ENCODE data around the gene EYS. TPM values are rescaled to one million over a fixed set of nuclear protein-coding genes. Genes with fewer than 3 reads are reported as not detected.
A peak's percentile ranks its signal among the peaks of the same experiment; 100 is the strongest.

The EYS gene
- total and polyA plus RNA-seq, 8 donors: 0.55 to 0.58 TPM; not detected in 6

- Histone ChIP-seq H3K4me3 (no peak overlapping the region), H3K4me1 (no peaks in the 10 kb centered on the region), H3K27me3 (no peaks in the 10 kb centered on the region), H3K27ac (no peak overlapping the region), H3K9me3 (no peaks in the 10 kb centered on the region), H3K36me3 (no peaks in the 10 kb centered on the region)
- 86 to 89% (median 88%) methylated on average over 8 of the region's 8 CpGs for WGBS, 5 donors
- intact Hi-C loops (cut with DNase I; ENCODE audit: low total_unique reads): no loop called here
- TF ChIP-seq POLR2A (IDR thresholded peaks at IDR 0.05) (no peak), EP300 (IDR thresholded peaks at IDR 0.05) (no peak), POLR2AphosphoS5 (IDR thresholded peaks at IDR 0.05) (no peak), CTCF (IDR thresholded peaks at IDR 0.05) (no peak)
- no peak for DNase-seq
Observed at GRCh38 chr6:64186592-64186991, 1520.4 kb downstream of the EYS start.

GRCh38 chr6:64185621-64186020 lies 1521.4 kb downstream of the EYS start:
- TF ChIP-seq POLR2AphosphoS5 (IDR thresholded peaks at IDR 0.05): no peak
- no peak for TF ChIP-seq EP300 (IDR thresholded peaks at IDR 0.05)
- no peak for TF ChIP-seq CTCF (IDR thresholded peaks at IDR 0.05)
- no peak for TF ChIP-seq POLR2A (IDR thresholded peaks at IDR 0.05)
- intact Hi-C loops (cut with DNase I; ENCODE audit: low total_unique reads): no loop called here

GRCh38 chr6:64175296-64175695 lies 1531.7 kb downstream of the EYS start:
- Histone ChIP-seq H3K27ac (no peak overlapping the region), H3K36me3 (no peaks in the 10 kb centered on the region), H3K27me3 (no peaks in the 10 kb centered on the region), H3K4me3 (no peak overlapping the region), H3K9me3 (no peaks in the 10 kb centered on the region), H3K4me1 (no peaks in the 10 kb centered on the region)
- intact Hi-C loops (cut with DNase I; ENCODE audit: low total_unique reads): no loop called here
- TF ChIP-seq CTCF (IDR thresholded peaks at IDR 0.05) (no peak), POLR2AphosphoS5 (IDR thresholded peaks at IDR 0.05) (no peak)
- no peak for DNase-seq
- WGBS, 5 donors: 46 to 78% (median 60%) methylated on average over 5 of the region's 5 CpGs

More at GRCh38 chr6:64185621-64186020, 1521.4 kb downstream of the EYS start:
- Histone ChIP-seq H3K27me3 (no peaks in the 10 kb centered on the region), H3K36me3 (no peaks in the 10 kb centered on the region), H3K27ac (no peak overlapping the region), H3K4me1 (no peaks in the 10 kb centered on the region), H3K9me3 (no peaks in the 10 kb centered on the region), H3K4me3 (no peak overlapping the region)
- 81 to 86% (median 85%) methylated on average over 5 of the region's 5 CpGs for WGBS, 5 donors
- DNase-seq: no peak

- Histone ChIP-seq H3K9me3 (no peaks in the 10 kb centered on the region), H3K4me1 (no peaks in the 10 kb centered on the region), H3K27me3 (no peaks in the 10 kb centered on the region), H3K36me3 (no peaks in the 10 kb centered on the region), H3K4me3 (no peak overlapping the region), H3K27ac (no peak overlapping the region)
- WGBS, 5 donors: 48 to 72% (median 54%) methylated on average over 3 of the region's 3 CpGs
- TF ChIP-seq CTCF (IDR thresholded peaks at IDR 0.05) (no peak), POLR2AphosphoS5 (IDR thresholded peaks at IDR 0.05) (no peak), POLR2A (IDR thresholded peaks at IDR 0.05) (no peak), EP300 (IDR thresholded peaks at IDR 0.05) (no peak)
- intact Hi-C loops (cut with DNase I; ENCODE audit: low total_unique reads): no loop called here
- DNase-seq: peak in 1 of 2 donors; percentile 26
Observed at GRCh38 chr6:64170316-64170715, 1536.7 kb downstream of the EYS start.

Data from stomach (tissue), 9 donors.